GM21737 (cell line): ENCODE measurements around the gene CPZ.
"Not testable (repeated sequence)": the region's sequence is repeated elsewhere in the genome, so short reads cannot be mapped to it uniquely, and the experiment has no call there.

Experiments
- ATAC-seq: cut with Tn5 transposase; IDR thresholded peaks from one replicate; pipeline ENCODE4 v1.9.1; 2021; ENCODE audit warnings: mild to moderate bottlenecking, moderate library complexity; ENCODE audit not compliant: unreplicated experiment

Gene CPZ

DNA sequence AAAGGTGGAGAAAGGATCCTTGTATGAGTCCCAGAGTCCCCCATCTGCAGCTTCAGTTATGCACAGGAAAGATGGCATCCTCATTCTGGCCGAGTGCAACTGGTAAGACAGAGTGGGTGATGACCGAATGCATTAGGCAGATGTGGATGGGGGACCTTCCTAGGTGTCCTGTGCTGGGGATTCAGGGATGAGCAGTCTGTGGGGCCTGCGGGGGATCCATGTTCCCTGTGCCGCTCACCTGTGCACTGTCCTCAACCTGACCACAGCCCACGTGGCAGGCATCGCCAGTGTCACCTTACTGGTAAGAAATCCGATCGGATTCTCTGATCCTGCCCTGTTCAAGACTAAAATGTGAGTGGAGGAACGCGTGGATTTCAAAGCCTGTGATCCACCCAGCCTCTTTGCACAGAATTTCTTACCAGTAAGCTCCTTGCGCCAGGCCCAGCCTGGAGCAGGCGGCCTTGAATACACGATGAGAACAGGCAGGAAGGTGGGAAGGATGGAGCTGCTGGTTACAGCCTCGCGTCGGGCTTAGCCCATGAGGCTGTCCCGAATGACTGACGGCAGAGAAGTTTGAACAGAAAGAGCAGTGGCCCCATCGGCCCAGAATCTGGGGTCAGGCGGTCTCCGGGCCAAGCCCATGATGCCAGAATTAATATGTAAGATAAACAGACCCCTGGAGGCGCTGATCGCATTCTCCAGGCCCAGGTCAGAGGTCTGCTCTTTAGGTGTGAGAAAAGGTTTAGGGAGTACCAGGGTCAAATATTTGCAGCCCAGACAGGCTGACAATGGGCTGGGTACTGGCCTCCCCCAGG is 56.5 kb downstream of the CPZ start:
- ATAC-seq, result no peak

DNA sequence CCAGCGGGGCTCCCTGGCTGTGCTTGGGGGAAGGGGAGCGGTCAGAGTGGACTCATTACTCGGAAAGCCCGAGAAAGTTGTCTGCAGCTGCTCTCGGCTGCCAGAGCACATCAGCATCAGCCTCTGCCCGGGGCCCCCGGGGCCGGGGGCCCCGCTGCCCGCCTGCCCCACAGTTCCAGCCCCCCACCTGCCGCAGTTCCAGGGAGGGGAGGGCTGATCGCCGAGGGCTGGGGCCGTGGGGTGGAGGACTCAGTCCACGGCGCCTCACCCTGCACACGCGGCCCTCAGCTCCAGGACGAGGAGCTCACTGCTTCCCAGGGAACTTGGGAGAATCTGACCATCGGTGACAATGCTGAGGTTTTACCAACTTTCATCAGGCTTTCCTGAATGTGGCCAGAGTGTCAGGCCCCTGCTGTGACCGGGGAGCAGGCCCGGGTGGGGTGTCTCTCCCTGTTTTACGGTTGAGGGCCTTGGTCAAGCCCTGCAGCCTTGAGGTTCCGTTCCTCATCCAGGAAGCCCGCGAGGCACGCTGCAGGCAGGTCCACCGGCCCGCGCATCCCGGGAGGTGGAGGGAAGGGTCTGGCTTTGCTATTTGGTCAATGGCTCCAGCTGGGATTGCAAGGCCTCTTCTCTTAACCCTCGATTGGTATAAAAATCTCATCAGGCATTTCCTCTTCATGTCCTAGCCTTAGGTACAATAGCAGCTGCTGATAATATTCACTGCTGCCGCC is 57.2 kb downstream of the CPZ start:
- ATAC-seq, result no peak

DNA sequence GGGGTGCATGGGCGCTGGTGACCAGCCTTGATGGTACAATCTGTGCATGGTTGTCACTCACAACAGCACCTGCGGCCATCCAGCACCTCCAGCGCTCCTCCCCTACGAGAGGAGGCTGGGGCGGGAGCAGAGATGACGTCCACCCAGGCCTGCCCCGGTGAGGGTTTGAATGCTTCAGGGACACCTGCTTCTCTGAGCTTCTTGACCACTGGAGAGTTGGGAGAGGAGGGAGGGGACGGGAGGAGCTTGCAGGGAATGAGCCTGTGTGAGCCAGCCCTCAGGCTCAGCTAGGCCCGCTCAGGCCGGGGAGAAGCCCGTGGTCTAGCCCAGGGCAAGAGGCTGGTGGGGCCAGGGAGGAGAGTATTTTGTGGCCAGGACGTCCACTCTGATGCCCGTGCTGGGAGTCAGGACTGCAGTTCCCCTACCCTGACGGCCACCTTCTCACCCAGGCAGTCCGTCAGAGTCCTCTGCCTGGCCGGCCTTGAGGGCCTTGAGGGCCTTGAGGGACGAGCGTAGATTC is 59.2 kb downstream of the CPZ start:
- no peak for ATAC-seq

DNA sequence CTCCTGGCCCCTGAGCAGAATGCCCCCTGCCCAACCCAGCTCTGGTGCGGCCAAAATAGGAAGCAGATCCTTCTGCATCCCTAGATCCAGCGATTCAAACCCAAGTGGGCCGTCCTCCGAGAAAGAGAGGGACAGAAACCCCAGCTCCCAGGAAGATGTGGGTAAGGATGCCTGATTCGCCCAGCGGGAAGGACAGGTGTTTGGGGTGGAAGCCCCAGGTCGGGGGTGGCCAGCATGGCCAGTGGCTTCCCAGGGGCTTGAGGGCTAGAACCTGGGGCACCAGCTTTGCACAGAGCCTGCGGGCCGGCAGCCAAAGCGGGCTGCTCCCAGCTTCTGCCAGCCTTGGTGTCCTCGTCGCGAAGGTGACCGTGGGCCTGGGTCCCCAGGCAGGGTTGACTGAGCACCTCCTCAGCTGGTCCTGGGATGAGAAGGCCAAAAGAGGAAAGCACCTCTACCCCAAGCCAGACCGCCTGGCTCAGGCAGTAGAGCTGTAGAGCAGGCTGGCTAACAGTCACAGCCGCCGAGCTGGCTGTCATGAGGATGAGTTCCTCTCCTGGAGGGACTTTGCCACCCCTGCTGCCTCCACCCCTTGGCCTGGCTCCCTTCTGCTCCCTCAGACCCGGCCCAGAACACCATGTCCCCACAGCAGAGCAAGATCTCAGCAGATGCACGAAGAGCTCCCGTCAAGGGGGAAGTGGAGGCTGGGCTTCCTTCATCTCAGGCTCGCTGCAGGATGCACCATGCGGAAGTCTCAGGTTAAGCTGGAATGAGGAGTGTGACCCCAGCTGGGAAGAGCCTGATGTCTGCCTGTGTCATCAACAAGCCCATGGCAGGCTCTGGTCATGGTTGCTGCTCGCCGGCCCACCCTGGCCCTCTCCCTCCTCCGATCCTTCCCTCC is 59.9 kb downstream of the CPZ start:
- no peak for ATAC-seq

DNA sequence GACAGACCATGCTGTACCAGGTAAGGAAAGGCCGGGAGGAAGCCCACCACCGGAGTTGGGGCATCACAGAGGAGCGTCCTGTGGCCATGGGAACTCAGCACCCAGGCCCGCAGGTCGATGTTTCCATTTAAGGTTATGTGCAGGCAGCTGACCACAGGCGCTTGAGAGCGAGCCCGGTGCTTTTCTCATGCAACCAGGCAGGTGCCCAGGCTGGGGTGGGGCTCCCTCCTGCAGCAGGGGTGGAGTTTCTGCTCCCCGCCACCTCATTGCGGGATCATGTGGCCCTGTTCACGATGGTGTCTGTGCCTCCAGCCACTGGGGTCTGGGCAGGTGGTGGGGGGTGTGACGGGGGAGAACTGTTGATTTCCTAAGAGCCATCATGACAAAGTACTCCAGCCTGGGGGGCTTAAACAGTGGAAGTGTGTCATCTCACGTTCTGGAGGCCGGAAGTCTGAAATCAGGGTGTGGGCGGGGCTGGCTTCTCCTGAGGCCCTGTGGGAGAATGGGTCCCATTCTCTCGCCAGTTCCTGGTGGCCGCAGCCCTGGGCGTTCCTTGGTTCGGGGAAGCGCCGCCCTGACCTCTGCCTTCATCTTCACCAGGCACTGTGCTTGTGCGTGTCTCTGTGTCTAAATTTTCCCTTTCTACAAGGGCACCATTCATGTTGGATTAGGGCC is 60.9 kb downstream of the CPZ start:
- ATAC-seq, result no peak

DNA sequence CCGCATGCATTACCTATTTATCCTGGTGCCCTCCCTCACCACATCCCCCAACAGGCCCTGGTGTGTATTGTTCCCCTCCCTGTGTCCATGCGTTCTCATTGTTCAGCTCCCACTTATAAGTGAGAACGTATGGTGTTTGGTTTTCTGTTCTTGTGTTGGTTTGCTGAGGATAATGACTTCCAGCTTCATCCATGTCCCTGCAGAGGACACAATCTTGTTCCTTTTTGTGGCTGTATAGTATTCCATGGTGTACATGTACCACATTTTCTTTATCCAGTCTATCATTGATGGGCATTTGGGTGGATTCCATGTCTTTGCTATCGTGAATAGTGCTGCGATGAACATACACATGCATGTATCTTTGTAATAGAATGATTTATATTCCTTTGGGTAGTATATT is 61.6 kb downstream of the CPZ start:
- not testable (repeated sequence) for ATAC-seq

DNA sequence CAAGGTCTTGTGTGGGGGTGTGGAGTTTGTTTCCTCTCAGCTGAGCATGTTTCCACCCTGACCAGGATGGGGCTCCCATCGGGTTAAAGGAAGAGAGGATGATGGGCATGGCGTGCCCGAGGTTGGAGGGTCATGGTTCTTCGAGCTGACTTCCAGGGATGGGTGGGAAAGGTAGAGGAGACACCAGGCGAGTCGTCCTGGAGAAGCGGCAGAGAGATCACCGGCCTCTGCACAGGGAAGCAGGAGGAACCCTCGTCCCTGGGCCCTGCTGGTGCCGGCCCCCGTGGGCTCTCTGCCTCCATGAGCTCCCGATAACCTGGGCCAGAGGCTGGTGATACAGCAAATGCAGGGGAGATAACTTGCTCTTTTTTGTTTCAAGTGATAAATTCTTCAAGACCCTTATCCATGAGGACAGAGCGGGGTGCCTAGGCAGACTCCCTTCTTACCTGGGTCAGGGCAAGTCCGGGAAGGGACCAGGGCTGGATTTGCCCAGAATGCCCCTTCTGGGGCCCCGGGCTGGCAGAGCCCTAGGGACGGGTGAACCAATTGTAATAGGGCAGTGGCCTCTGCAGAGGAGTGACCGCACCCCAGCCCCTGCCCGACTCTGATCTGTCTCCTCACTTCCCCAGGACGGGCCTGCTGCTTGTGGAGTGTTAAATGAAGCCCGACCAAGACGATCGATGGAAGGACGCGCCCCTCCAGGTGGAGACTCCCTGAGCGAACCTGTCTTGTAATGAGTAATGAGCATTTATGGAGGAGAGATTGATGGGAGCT is 63.0 kb downstream of the CPZ start:
- ATAC-seq, result no peak

DNA sequence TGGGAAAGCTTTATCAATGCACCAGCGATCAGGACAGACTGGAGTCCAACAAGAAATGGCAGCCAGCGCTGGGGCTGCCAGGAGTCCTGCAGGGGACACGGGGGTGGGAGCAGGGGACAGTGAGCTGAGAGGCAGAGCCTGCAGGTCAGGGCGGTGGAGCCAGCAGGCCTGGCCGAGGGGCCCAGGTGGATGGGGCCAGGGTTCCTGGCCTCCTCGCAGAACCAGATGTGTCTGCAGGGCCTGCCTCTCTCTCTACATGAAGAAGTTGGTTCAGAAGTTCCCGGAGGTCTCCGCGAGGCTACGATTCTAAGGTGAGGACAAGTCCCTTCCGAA is 63.6 kb downstream of the CPZ start:
- no peak for ATAC-seq

DNA sequence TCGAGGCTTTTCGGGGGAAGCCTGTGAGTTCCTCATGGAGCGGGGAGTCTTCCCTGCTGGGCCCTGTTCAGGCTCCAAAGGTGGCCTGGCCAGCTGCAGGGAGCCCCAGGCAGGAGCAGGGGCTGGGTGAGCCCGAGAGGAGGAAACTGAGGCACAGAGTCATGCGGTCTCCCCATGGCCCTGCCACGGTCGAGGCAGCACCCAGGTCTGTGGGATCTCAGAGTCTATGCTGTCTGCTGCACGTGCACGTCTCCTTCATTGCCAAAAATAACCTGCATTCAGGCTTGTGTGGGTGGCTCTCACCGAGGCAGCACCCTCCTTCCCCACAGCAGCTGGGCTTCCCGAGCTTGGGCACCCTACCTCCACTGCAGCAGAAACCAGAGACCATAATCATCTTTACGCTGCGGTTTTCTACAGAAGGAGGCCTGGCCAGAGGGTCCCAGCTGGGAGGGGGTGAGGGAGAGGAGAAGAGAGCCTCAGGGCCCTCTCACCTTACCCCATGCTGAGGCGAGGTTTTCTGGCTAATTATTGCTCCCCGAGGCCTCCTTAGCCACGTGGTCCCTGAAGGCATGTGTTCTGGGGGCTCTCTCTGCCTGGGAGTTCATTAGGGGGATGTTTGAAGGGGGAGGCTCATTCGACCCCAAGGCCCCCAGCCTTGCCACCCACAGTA is 64.3 kb downstream of the CPZ start:
- no peak for ATAC-seq

DNA sequence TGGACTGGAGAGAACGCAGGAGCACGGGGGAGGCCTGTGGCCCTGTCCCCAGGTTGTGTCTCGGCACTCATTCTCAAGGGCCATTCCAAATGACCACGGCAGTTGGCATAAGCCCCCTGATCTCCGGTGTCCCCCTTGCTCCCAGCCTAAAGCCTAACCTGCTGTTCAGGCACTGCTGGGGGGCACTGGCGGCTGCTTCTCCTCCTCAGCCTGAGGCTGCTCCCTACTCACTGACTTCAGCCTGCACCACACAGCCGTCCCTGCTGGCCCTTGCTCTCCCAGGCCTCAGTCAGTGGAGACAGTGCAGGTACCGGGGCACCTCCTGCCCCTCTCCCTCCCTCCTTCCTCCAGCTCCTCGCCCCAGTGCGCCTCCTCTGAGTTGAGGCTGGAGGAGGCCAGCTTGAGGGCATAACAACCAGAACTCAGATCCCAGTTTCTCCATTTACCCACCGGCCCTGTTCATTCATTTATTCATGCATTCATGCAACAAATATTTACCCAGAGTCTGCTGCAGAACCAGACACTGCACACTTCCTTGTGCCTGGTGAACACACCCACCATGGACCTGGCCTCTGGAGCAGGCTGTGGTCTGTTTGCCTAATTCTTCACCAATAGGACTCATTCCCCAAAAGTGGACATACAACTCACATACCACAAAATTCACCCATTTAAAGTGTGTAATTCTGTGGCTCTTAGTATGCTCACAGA is 65.0 kb downstream of the CPZ start:
- no peak for ATAC-seq

DNA sequence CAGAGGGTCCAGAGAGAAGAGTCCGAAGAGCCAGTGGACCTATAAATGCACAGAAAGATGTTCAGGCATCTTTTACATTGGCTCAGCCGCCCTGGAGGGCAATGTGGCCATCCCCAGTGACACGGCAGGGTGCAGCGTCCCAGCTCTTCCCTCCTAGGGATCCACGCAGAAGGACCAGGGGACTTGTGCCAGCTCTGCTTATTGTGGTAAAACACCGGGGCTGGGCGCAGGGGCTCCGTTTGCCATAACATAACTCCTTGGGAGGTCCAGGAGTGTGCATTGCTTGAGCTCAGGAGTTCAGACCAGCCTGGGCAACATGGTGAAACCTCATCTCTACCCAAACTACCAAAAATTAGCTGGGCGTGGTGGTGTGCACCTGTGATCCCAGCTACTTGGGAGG is 70.2 kb downstream of the CPZ start:
- ATAC-seq, result no peak

DNA sequence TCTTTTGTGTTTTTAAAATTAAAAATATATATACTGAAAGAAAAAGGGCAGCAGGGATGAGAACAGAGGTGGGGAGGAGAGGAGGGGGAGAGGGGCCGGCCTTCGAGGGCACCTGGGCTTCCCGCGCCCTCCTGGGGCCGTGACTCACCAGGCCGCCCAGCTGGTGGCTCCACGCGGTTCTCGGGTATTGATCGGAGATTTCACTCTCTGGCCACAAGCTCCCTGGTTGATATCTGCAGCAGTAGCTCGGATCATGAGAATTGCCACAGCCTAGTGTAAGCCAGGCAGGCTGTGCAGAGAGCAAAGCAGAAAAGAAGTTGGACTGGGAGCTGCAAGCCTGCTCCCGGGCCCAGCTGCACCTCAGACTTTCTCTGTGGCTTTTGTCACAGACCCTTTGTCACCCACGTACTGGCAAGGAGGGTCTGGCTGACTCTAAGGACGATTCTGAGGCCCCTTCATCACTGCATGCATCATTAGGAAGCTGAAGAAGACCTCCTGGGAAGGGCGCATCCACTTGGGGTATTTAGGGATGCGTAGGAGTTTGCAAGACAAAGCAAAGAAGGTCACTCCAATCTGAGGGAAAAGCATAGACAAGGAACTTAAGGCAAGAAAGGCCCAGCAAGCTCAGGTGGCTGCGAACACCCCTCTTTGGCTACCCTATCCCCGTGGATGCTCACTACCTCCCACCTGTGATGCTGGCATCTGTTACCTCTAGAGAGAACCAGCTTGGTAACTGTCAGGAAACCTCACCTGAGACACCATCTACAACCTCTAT is 71.7 kb downstream of the CPZ start:
- no peak for ATAC-seq

DNA sequence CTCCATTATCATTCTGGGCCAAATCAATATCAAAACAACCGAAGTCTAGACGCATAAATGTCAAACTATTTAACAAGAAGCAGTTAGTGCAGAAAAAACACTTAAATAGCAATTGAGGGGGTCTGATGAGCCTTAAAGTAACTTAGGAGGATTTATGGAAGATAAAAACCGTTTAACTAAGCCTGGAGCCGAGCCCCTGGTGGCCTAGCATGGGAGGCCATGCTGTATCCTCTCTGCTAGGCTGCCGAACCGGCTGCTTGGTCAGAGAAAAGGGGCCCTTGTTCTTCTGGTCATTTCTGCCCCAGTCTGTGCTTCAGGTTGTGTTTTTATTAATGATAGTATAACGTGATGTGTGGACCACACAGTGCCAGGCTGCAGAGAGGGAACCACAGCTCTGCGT is 72.4 kb downstream of the CPZ start:
- no peak for ATAC-seq

DNA sequence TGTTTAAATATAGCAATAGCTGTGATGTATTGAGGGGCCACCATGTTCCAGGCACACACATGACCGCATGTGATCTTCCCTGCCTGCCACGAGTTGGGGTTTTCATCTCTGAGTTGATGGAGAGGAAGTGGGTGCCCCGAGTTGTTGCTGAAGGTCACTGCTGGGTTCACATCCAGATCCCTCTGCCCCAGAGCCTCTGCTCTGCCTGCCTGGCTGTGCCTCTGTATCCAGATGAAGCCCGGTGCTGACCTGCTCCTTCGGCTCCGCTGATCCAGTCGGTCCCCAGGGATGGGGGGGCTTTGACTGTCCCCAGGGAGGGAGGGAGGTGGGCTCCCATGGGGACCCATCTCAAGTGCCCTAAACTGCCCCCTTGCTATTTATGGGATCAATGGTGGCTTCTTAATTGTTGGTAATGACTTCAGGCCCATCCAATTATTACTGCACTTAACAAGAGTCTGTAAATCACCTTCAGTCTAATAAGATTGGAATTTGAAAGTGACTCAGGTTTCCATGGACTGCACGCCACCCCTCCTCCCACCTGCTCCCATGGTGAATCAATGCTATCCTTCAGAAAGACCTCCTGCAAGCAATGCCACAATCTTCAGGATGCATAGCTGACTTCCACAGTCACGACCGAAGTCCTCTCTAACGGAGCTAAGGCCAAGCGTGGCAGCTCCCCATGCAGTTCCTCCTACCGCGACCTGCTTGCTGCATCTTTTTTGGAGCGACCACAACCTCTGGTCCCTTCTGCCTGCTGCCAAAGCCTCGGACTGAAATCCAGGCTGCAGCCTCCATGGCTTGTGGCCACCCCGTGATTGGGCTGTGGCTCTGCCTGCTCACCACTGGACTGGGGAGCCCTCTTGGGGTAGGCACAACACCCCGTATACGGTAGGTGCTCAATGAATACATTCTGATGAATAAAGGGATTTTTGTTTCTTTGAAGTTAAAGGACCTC is 73.1 kb downstream of the CPZ start:
- no peak for ATAC-seq

DNA sequence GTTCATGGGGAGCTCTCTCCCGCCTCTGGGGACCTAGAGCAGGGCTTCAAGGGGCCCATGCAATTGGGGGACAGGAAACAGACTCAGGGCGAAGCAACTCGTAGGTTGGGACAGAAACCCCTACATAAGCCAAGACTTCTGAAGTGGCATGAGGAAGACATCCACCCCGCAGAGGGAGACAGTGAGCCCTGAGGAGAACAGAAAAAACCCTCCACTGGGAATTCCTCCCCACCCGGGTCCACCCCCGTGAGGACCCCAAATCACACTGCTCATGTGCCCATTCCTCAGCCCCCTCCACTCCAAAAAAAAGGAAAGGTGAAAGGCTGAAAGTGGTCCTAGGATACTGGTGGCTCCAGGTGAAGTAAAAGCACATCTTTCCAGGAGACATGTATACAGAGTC is 74.0 kb downstream of the CPZ start:
- ATAC-seq, result no peak
